Endothelial cell of umbilical vein (primary cell): Measurements from ENCODE around the gene LHX3.

Experiments used
- EZH2 ChIP-seq: IDR thresholded peaks from 2 replicates; pipeline ENCODE4 v1.6.1; 2012; ENCODE audit warnings: borderline replicate concordance, low read depth, mild to moderate bottlenecking, moderate library complexity, low read length, inconsistent platforms; ENCODE audit not compliant: severe bottlenecking
- JUN ChIP-seq: IDR thresholded peaks from 2 replicates; pipeline ENCODE4 v1.6.1; 2011; ENCODE audit warnings: borderline replicate concordance, low read depth; ENCODE audit not compliant: insufficient read length, insufficient read depth
- MYC ChIP-seq: IDR thresholded peaks from one replicate; pipeline ENCODE4 v1.6.1; 2011; ENCODE audit warnings: mild to moderate bottlenecking, low read depth, low read length
- POLR2A ChIP-seq: IDR thresholded peaks from 2 replicates; pipeline ENCODE4 v1.6.1; 2012; ENCODE audit warnings: low read depth, mild to moderate bottlenecking, control low read depth, low read length
- POLR2AphosphoS5 ChIP-seq: IDR thresholded peaks from 2 replicates; pipeline ENCODE4 v1.6.1; 2012; ENCODE audit warnings: low read depth, mild to moderate bottlenecking, control low read depth, low read length, moderate library complexity; ENCODE audit not compliant: insufficient read depth
- TF ChIP-seq, protein P1 (sequence below), 2 donors: IDR thresholded peaks; 1 replicate in 1 of 2; 2 replicates in 1 of 2; pipeline ENCODE4 v1.5.1; 2011; ENCODE audit warnings: low read length in 2 of 2, mild to moderate bottlenecking in 2 of 2, moderate library complexity in 2 of 2, control low read depth in 1 of 2, inconsistent platforms in 1 of 2, low read depth in 1 of 2; ENCODE audit not compliant: insufficient read depth in 1 of 2; ENCODE audit errors: extremely low read depth in 1 of 2
- TF ChIP-seq, protein P2 (sequence below): IDR thresholded peaks from 2 replicates; pipeline ENCODE4 v1.6.1; 2011; ENCODE audit not compliant: insufficient read depth, insufficient read length

DNA sequence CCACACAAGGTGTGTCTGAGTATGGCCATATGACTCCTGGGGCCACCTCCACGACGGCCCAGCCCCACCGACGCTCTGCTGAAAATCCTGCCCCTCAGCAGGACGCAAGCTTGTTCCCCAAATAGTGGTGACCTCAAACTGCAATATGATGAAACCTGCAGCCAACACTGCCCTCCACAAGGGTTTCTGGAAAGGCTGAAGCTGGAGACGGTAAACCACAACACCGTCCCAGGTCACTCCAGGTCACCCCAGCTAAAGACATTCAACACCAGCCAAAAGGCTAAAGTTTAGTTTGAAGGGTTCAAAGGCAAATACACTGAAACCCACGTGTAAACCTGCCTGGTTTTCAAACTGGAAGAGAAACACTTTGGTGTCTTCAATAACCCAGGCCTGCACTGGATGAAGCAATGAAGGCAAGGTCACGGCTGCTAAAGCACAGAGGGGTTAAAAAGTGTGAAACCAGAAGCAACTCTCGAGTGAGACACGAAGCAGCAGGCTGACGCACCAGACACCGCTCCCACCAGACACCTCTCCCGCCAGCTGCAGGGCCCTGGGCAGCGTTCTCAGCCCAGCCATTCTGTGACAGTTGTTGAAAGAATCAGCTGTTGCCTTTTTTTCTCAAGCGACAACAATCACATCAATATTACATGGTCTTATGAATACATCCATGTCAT lies 1.8 kb upstream of the LHX3 start:
- no peak for TF ChIP-seq POLR2A
- TF ChIP-seq, protein P1, sequence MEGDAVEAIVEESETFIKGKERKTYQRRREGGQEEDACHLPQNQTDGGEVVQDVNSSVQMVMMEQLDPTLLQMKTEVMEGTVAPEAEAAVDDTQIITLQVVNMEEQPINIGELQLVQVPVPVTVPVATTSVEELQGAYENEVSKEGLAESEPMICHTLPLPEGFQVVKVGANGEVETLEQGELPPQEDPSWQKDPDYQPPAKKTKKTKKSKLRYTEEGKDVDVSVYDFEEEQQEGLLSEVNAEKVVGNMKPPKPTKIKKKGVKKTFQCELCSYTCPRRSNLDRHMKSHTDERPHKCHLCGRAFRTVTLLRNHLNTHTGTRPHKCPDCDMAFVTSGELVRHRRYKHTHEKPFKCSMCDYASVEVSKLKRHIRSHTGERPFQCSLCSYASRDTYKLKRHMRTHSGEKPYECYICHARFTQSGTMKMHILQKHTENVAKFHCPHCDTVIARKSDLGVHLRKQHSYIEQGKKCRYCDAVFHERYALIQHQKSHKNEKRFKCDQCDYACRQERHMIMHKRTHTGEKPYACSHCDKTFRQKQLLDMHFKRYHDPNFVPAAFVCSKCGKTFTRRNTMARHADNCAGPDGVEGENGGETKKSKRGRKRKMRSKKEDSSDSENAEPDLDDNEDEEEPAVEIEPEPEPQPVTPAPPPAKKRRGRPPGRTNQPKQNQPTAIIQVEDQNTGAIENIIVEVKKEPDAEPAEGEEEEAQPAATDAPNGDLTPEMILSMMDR (IDR thresholded peaks at IDR 0.05; ENCODE audit: extremely low read depth in 1 of 2, insufficient read depth in 1 of 2, low read depth in 1 of 2, low read length in 2 of 2), result no peak
- TF ChIP-seq POLR2AphosphoS5, result no peak
- TF ChIP-seq JUN, result no peak
- TF ChIP-seq EZH2, result peak; percentile 30
- TF ChIP-seq MYC, result no peak
- TF ChIP-seq, protein P2, sequence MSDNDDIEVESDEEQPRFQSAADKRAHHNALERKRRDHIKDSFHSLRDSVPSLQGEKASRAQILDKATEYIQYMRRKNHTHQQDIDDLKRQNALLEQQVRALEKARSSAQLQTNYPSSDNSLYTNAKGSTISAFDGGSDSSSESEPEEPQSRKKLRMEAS, result no peak
